Stimulated activated CD4-positive, alpha-beta T cell treated with anti-CD3 and anti-CD28 coated beads, Interleukin-1b, Interleukin-23, amount 100 ng/mL, for 4 hours (primary cell): ENCODE results near the gene EMP2.
"Not testable (repeated sequence)": the region's sequence is repeated elsewhere in the genome, so short reads cannot be mapped to it uniquely, and the experiment has no call there.

ENCODE experiments used
- DNase-seq, 2 donors: peaks; one replicate each; pipeline ENCODE4 v3.0.0-alpha.2; 2020; ENCODE audit warnings: low read depth in 2 of 2

The EMP2 gene

DNA sequence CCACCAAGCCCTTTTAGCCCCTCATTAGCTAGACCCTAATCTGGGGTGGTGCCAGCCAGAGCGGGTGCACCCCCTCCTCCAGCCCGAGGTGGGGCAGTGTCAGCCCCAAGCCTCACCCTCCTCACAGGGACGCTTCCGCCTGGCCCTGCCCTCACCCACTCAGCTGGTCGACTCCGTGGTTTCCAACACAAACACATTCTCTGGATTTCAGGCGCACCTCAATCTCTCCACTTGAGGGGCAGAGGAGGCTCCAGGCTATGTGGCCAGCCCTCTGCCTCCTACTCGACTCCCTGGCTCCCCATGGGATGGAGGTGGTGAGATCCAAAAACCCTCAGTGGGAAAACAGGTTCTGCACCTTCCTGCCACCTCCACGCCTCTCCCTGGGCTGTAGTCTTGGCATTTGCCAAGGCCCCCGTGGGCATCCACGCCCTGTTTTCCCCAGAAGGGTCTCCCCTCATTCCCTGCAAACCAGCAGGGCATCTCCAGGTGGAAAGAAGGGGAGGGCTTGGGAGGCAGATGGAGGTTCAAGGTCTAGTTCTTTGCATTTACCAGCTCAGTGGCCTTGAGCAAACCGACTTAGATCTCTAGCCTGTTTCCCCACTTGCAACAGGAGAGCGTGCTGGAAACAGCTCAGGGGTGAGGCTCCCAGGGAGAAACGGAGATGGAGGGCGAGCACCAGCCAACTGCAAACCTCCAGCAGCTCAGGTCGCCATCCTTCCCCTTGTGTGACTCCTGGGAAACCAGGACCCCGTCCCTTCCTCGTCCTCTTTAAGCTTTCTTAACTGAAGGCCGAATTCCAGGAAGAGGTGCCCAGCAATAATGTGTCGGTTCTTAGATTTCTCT, 1.7 kb downstream of the EMP2 start:
- DNase-seq: no peak

DNA sequence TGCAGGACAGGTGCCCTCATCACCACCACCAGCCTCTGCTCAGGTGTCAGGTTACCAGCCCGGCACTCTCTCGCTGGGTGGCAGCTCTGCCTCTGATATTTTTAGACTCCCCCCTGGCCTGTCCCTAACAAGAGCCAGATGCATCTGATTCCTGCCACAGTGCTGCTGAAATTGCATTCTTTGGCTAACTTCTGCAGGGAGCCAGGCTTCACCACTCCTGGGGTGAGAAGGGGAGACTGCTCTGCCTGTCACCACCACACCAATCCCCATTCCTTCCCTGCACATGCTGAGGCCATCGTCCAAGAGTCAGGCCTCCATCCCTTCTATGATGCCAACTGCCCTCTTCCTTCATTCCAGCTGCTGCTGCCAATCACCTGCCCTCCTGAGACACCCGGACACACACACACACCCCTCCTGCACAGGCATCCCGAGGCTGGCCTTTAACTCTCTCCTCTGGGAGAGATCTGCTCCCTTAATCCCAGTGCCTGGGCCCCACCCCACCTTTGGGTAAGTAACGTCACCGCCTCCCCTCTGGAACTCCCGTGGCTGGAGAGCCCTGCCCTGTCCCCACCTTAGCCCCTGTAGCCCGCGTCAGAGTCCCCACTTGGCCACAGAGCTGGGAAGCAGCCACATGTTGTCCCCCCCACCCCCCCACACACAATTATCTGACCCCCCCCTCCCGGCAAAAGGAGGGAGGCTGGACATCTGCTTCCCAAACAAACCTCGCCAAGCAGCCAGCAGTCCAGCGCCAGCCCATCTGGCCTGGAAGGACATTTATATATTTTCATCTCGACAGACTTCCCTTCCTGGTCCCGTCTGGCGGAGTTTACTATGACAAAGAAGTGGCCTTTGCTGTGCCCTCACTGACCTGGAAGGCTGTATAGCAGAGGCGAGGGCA, 2.8 kb downstream of the EMP2 start:
- no peak for DNase-seq

DNA sequence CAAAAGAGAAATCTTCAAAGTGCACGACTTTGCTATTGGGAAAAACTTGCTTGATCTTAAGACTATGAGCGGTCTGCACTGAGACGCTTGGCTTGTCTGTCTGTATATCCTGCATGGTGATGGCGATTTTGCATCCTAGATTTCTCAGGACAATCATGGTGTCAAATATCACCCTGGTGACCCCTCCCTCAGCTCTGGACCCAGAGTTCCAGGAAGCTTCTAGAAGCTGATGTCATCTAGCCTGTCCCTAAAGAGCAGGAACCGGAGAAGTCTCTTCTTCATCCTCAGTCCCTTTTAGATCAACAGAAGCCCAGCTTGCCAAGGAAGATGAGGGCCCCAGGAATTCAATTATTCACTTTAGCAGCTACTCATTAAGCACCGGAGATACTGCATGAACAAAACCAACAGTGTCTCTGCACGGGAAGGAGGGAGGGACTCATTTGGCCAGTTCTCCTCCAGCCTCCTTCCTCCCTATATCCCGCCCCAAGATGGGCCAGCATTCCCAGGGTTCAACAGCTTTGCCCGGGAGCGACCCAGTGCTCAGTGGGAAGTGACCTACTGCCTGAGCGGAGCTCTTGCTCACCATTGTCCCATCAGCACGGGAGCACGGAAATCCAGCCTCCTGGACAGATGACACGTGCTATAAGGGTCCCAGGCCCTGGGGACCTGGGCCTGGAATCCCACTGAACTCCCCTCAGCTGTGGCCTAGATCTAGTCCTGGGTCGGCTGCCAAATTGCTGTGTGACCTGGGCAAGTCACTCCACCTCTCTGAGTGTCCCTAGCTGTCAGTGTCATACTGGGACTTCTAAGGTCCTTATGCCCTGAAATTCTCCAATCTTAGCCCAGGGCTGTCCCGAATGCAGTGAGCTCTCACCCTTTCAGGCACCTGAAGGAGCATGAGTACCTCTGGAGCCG, 3.8 kb downstream of the EMP2 start:
- DNase-seq: no peak

DNA sequence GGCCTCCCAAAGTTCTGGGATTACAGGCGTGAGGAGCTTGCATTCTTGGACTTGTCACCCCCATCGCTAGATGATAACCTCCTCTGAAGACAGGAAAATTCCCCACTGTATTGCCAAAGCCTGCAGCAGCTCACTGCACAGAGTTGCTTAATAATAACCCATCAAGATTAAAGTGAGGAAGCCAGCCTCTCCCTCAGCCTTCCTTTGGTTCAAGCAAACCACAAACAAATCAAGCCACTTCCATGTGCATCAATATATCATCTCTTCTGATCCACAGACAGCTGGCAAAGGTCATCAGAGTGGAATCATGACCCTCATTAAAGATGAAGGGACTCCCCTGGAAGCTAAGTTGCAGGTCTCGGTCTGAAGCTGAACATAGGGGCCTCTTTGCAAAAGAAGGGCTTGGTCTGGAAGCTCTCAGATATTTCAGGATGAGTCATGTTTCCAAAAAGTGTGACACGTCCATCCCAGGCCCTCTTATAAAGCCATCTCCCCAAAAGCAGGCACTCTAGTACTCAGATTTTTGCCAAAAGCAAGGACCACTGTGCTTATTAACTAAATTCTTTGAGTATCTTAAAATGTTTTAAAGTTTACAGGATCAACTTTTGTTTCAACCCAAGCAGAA, 4.8 kb downstream of the EMP2 start:
- no peak for DNase-seq

DNA sequence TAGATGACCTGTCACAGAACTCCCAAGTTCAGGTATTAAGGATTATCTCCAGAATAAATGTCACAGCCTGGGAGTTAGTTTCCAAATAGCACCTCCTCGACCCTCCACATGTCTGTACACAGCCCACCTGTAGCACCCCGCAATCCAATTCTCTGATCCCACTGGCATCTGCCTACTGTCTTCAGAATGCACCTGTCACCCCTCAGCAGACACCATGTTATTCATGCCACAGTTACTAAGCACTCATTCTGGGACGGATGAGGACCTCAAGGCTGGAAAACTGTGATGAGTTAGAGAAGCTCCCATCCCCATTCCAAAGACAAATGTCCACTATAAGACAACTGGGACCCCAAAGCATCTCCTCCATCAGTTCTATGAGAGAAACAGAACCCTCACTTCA, 7.8 kb downstream of the EMP2 start:
- DNase-seq: no peak

DNA sequence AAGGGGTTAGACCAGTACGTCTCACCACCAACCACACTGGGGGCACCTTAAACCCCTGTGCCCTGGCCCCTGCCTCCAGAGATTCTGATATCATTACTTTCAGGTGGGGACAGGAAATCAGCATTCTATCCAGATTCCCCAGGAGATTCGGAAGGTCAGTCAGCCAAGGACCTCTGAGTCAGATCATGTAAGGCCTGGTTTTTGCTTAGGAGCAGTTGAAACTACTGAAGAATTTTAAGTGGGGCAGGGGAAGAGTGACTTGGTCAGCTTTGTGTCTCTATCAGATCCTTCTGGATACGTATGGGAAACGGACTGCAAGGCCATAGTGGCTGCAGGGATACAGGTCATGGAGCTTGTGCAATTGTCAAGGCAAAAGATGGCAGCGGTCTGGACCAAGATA, 9.0 kb downstream of the EMP2 start:
- no peak for DNase-seq

DNA sequence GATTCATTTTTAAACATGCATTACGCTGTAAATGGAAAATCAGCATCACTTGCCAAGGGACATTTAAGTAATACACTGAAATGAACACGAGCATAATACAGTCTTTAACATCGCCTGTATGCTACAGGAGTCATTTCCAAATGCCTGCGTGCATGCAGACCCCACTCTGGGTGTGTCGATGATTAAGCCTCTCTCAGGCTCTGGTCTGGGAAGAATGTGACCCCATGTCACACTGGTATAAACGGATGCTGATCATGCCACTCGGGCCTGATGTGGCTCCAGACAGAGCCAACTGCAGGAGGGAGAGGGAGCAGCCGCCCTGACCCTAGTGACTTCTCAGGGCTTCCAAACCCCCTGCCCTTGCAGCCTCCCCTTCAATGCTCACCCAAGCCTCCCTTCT, 10.8 kb downstream of the EMP2 start:
- DNase-seq: no peak

DNA sequence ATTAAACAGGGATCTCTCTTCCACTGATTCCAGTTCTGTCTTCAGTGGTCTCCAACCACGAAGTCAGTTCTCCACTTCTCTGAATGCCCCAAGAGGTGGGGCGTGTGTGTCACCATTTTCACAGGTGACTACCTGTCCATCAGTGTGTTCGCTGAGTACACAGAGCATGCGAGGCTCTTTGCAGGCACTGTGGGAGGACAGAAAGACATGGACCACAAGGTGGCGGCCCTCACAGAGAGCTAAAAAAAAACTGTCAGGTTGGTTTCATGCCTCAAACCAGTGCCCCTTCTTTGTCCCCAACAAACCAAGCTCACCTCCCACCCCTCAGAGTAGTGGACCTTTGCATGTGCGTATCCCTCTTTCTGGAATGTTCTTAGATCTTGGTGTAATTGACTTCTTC, 13.8 kb downstream of the EMP2 start:
- DNase-seq: no peak

DNA sequence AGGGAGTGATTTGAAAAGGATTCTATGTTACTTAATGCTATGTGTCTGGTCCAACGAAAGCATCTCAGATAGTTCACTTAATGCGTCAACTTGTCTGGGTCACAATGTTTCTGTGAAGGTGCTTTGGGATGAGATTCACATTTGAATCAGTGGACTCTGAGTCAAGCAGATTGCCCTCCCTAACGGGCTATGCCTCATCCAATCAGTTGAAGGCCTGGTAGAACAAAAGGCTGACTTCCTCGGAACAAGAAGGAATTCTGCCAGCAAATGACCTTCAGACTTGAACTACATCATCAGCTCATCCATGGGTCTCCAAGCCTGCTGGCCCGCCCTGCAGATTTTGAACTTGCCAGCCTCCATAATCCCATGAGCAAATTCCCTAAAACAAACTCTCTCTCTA, 15.2 kb downstream of the EMP2 start:
- no peak for DNase-seq

DNA sequence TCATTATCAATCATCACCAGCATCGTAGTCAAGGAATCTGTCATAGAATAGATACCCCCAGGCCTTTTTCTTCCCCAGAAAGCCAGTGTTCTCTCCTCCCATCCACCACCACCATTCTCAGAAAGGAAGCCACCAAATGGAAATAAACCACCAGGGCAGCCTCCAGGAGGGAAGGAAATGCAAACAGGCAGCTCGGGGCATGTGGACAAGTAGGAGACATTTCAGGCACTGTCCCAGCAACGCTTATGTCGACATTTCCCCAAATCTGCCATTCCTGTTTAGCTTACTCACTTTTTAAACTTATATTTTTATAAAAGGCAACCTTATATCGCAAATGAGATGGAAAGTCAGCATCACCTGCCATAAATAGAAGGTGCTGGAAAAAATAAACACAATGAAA, 15.8 kb downstream of the EMP2 start:
- DNase-seq: no peak

DNA sequence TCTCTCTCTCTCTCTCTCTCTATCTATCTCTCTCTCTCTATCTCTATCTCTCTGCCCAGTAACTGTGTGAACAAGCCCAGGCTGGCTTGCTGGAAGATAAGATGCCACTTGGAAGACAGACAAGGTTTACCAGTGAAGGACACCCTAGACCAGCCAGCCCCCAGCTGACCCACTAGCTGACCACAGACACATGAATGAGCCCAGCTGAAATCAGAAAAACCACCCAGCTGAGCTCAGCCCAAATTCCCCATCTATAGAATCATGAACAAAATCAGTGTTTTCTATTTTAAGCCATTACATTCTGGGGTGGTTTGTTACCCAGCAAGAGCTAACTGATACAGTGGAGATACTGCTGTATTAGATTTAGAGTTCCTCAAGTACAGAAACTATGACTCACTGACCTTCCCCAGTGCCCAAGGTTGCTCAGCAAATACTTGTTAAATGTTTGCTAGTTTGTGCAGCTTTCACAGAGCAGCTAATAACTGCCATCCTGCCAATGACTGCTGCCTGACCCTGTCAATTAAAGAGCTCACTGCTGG, 18.0 kb downstream of the EMP2 start:
- no peak for DNase-seq

DNA sequence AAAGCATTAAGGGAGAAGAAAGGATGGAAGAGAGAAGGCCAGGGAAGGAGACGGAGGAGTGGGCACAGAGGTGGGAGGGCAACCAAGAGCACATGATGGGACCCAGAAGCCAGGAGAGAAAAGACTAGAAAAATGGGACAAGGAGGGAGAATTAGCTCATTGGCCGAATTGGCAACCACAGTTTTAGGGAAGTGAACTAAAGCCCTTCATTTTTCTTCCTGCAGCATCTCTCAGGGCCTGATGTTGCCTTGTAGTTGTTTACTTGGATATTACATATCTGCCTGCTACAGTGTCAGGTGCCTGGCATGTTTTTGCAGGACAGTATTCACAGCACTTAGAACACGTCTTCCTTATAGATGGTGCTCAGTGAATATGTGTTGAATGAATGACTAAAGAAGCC, 19.0 kb downstream of the EMP2 start:
- DNase-seq: no peak

DNA sequence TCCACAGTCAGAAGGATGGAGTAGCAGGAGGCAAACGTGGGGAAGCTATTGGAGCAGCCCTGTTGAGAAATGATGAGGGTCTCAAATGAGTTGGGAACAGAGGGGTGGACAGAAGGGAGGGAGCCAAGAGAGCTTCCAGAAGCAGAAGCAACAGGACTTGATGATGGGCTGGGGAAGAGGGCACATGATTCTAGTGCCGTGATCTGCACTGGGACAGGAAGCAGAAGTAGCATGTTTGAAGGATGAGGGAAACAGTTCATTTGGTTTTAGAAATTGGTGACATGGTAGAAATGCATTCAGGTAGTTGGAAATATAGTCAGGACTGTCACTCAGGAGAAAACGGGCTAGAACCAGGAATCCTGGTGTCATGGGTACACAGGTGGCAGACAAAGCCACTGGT, 19.4 kb downstream of the EMP2 start:
- DNase-seq: no peak

DNA sequence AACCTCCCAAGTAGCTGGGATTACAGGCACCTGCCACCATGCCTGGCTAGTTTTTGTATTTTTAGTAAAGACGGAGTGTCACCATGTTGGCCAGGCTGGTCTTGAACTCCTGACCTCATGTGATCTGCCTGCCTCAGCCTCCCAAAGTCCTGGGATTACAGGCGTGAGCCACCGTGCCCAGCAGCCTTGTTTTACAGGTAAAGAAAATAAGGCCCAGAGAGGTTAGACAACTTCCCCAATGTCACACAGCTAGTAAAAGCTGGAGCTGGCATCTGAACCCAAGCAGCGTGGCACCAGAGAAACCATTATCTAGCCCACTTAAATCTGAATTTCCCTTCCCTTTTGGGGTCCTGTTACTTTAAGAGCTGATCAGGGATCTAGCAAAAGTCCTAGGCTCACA, 20.6 kb downstream of the EMP2 start:
- not testable (repeated sequence) for DNase-seq

DNA sequence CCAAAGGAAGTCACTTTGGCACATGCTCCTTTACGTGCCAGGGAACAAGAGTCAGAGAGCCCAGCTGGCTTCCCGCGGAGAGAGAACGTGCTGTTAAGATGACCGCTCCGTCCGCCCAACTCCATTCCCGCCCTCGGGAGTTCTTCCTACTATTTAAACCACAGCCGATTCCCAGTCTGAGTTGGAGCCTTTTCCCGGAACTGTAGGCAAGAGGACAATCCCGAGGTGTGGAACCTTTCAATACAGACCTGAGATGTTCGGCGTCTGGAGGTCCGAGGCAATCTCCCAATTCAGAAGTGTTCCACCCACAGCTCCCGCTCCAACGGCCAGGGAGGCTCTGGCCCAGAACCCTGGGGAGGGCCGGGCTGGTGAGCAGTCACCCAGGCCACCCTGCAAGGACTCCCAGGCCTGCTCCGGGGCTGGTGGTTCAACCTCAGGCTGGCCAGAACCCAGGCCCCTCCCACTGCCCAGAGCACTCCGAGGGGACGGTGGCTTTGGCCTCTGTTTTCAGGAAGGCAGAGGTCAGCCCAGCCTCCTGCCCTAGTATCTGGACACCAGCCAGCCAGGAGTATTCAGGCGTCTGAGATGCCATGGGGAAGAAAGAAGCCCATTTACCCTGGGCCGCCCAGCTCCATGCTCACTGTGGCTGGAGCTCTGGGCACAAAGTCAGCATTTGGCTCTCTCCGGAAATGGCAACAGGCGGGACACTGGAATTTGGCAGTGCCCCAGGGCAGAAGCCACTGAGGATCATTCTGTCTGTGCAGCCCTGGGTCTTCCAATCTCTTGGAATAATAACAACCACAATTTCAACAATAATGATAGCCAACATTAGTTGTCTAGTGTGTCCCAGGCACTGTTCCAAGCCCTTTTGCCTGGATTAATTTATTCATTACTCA, 21.4 kb downstream of the EMP2 start:
- no peak for DNase-seq

DNA sequence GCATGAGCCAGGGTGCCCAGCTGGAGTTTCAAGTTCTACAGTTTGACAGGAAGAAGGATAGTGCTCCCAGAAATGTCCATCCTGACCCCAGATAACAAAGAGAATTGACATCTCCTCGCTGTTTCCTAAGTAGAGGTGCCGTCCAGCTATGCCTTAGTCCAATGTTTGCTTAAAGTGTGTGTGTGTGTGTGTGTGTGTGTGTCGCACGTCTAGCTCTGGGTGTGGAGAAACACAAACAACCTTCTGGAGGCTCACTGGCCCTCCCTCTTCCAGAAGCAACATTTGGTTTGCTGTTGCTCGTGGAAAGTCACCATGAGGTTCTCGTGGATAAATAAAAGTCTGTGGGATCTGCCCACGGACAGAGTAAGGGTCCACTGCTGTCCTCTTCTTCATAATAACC, 22.1 kb downstream of the EMP2 start:
- DNase-seq: no peak

DNA sequence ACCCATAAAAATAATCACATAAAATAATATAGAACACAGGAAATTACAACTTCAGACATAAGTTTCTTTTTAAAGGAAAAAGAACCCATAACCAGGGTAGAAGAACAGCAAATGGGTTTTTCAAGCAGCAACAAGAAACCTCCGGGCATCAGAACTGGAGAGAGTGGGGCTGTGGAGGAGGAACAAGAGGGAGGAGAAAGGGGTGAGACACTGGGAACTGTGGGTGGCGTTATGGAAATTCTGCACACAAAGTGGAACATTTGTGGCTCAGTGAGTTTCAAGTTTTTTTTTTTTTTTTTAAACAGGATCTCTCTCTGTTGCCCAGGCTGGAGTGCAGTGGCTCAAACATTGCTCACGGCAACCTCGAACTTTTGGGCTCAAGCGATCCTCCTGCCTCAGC, 22.6 kb downstream of the EMP2 start:
- DNase-seq: no peak

DNA sequence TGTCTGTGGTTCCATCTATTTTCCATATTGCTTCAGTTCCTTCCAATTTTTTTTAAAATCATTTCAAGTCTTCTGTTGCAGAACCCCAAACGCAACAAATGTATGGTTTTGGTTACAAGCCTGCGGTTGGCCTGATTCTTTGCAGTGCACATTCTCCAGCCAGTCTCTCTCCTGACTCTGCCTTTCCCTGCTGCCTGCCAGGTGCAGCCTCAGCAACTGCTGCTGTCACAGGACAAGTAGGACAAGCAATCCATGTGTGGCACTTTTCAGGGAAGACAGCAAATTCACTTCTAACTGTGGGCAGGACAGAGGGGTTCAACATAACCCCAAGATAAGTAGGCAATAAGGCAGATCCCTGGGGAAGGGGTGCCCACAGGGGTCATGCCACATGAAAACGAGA, 24.2 kb downstream of the EMP2 start:
- DNase-seq: no peak

DNA sequence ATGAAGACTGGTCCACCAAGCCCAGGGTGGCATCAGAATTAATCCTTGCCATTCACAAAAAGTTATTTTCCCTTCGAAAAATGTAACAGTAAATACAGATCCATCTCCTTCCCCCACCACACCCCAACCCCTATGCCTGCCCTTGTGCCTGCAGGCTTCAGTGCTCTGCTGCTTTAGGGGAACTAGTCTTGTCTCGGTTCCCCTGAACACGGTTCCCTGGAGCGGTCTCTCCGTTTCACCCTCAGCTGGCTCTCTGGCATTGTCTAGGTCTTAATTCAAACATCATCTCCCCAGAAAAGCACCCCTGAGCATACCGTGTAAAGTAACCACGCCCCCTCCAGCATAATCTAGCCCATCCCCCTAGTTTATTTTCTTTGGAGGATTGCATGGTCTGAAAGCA, 25.8 kb downstream of the EMP2 start:
- no peak for DNase-seq

DNA sequence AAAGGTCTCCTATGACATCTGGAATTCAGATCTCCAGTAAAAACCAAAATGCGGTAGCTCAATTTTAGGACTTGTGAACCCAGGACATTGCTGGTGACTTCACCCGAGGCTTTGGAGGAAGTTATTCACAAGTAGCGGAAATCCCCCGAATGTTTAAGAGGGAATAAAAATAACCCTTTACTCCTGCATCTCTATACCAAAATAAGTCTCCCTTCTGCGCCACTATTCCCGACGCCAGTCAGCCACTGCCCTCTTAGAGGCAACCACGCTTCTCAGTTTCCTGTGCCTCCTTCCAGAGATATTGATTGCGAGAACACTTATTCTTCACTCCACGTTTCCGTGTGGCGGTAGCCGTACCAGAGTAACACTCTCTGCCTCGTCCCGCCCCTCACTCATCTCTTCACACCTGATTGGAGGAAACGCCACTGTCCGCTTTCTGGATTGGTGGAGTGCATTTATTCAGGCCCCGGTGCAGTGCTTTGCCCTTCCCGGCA, 27.4 kb downstream of the EMP2 start:
- peak; percentile 15 to 35 for DNase-seq
